SK-N-SH treated with all-trans-retinoic acid at 6 μM for 48 hours (cell line): ENCODE measurements around the gene SEL1L.

ENCODE experiments used
- ISL1 ChIP-seq: fragments of 250-450 bp; sonication (Bioruptor Pico); IDR thresholded peaks from 2 replicates; pipeline ENCODE4 v2.1.2; 2022; ENCODE audit warnings: mild to moderate bottlenecking, moderate library complexity
- TCF4 ChIP-seq: fragments of 250-450 bp; sonication (Bioruptor Pico); IDR thresholded peaks from 2 replicates; pipeline ENCODE4 v1.8.0; 2021; ENCODE audit warnings: mild to moderate bottlenecking, moderate library complexity, borderline replicate concordance
- ZFP3 ChIP-seq: fragments of 250-450 bp; sonication (Bioruptor Pico); IDR thresholded peaks from 2 replicates; pipeline ENCODE4 v1.5.0; 2020; ENCODE audit warnings: mild to moderate bottlenecking, moderate library complexity
- ZNF565 ChIP-seq: fragments of 450-650 bp; formaldehyde crosslinking; conservative IDR thresholded peaks from 2 replicates; pipeline ENCODE4 v1.5.0; 2020; ENCODE audit warnings: low read depth, mild to moderate bottlenecking, moderate library complexity

GRCh38 chr14:81447021-81447764, 86.5 kb downstream of the SEL1L start:
- TF ChIP-seq ZFP3 (CRISPR knock-in tag): no peak
- no peak for TF ChIP-seq ZNF565 (CRISPR knock-in tag)
- TF ChIP-seq TCF4: no peak
- no peak for TF ChIP-seq ISL1 (CRISPR knock-in tag)
